HEK293 (cell line): ENCODE data around the gene MSANTD4.

ENCODE experiments used
- CTCF ChIA-PET: fragments of 350-600 bp; formaldehyde crosslinking; extraction: SDS; loops from one replicate; lab custom pipeline; 2021; ENCODE audit warnings: antibody characterized with exemption; lab: Yijun Ruan, JAX
- POLR2A ChIA-PET: fragments of 300-600 bp; formaldehyde crosslinking; extraction: SDS; loops from one replicate; lab custom pipeline; 2020; ENCODE audit warnings: antibody characterized with exemption, inconsistent platforms; lab: Yijun Ruan, JAX
- H3K27ac ChIP-seq: fragments of 200-500 bp; sonication (Bioruptor generic); 2 replicates; pipeline ENCODE4 v1.5.1; 2014; ENCODE audit warnings: low read depth, low read length, control low read depth, inconsistent platforms; ENCODE audit errors: extremely low read depth
- H3K36me3 ChIP-seq, 2 experiments: fragments of 200-500 bp in 1 of 2; sonication (Bioruptor generic) in 1 of 2; 1 replicate in 1 of 2; 2 replicates in 1 of 2; pipeline ENCODE4 v1.5.1; 2014 to 2017; ENCODE audit warnings: inconsistent platforms in 2 of 2, low read length in 2 of 2; ENCODE audit not compliant: control insufficient read depth in 2 of 2, insufficient read depth in 1 of 2
- H3K4me1 ChIP-seq: fragments of 200-500 bp; sonication (Bioruptor generic); 2 replicates; pipeline ENCODE4 v1.5.1; 2014; ENCODE audit warnings: mild to moderate bottlenecking, low read length, inconsistent platforms; ENCODE audit not compliant: control insufficient read depth, insufficient read depth
- H3K4me3 ChIP-seq: 2 replicates; pipeline ENCODE4 v1.5.1; 2011; ENCODE audit warnings: low read depth, mild to moderate bottlenecking, control low read depth, low read length, moderate library complexity
- H3K9me3 ChIP-seq: fragments of 200-500 bp; sonication (Bioruptor generic); 2 replicates; pipeline ENCODE4 v1.5.1; 2014; ENCODE audit warnings: low read depth, low read length, inconsistent platforms; ENCODE audit not compliant: control insufficient read depth, insufficient read depth
- GLIS1 ChIP-seq: fragments of 450-650 bp; formaldehyde crosslinking; IDR thresholded peaks from 2 replicates; pipeline ENCODE4 v1.5.1; 2016; ENCODE audit warnings: missing biosample characterization, missing genetic modification characterization
- KLF1 ChIP-seq: fragments of 450-650 bp; formaldehyde crosslinking; IDR thresholded peaks from 2 replicates; pipeline ENCODE4 v1.5.1; 2016; ENCODE audit warnings: missing biosample characterization, missing genetic modification characterization
- KLF9 ChIP-seq: fragments of 450-650 bp; formaldehyde crosslinking; IDR thresholded peaks from 2 replicates; pipeline ENCODE4 v1.5.1; 2016; ENCODE audit warnings: missing biosample characterization, missing genetic modification characterization, low read depth
- SP2 ChIP-seq: fragments of 450-650 bp; formaldehyde crosslinking; IDR thresholded peaks from 2 replicates; pipeline ENCODE4 v1.5.1; 2016; ENCODE audit warnings: missing biosample characterization, missing genetic modification characterization
- SP7 ChIP-seq: fragments of 450-650 bp; formaldehyde crosslinking; IDR thresholded peaks from 2 replicates; pipeline ENCODE4 v1.5.1; 2016; ENCODE audit warnings: missing biosample characterization, missing genetic modification characterization
- WT1 ChIP-seq: fragments of 450-650 bp; formaldehyde crosslinking; IDR thresholded peaks from 2 replicates; pipeline ENCODE4 v1.5.1; 2016; ENCODE audit warnings: missing biosample characterization, missing genetic modification characterization
- ZBTB48 ChIP-seq: fragments of 450-650 bp; formaldehyde crosslinking; IDR thresholded peaks from 2 replicates; pipeline ENCODE4 v1.5.1; 2016; ENCODE audit warnings: missing biosample characterization, missing genetic modification characterization
- ZNF10 ChIP-seq: fragments of 450-650 bp; formaldehyde crosslinking; IDR thresholded peaks from 2 replicates; pipeline ENCODE4 v1.5.1; 2017; ENCODE audit warnings: missing biosample characterization, missing genetic modification characterization
- ZNF335 ChIP-seq: fragments of 450-650 bp; formaldehyde crosslinking; conservative IDR thresholded peaks from 2 replicates; pipeline ENCODE4 v1.5.1; 2016; ENCODE audit warnings: missing biosample characterization, missing genetic modification characterization
- ZNF341 ChIP-seq: fragments of 450-650 bp; formaldehyde crosslinking; IDR thresholded peaks from 2 replicates; pipeline ENCODE4; 2016; ENCODE audit warnings: low read depth, missing biosample characterization, missing genetic modification characterization
- ZNF350 ChIP-seq: fragments of 450-650 bp; formaldehyde crosslinking; IDR thresholded peaks from 2 replicates; pipeline ENCODE4 v1.5.0; 2017; ENCODE audit warnings: missing biosample characterization, mild to moderate bottlenecking, missing genetic modification characterization
- ZNF391 ChIP-seq: fragments of 450-650 bp; formaldehyde crosslinking; IDR thresholded peaks from 2 replicates; pipeline ENCODE4 v1.5.1; 2016; ENCODE audit warnings: low read depth, missing biosample characterization, missing genetic modification characterization, borderline replicate concordance
- ZNF837 ChIP-seq: fragments of 450-650 bp; formaldehyde crosslinking; IDR thresholded peaks from 2 replicates; pipeline ENCODE4 v1.5.1; 2016; ENCODE audit warnings: missing biosample characterization, missing genetic modification characterization
- ZSCAN30 ChIP-seq: fragments of 450-650 bp; IDR thresholded peaks from 2 replicates; pipeline ENCODE4 v1.5.1; 2018; ENCODE audit warnings: missing biosample characterization, mild to moderate bottlenecking, missing genetic modification characterization, moderate library complexity
- TF ChIP-seq, protein P1 (sequence below): fragments of 450-650 bp; formaldehyde crosslinking; IDR thresholded peaks from 2 replicates; pipeline ENCODE4 v1.5.1; 2016; ENCODE audit warnings: missing biosample characterization, missing genetic modification characterization
- TF ChIP-seq, protein P2 (sequence below): fragments of 450-650 bp; formaldehyde crosslinking; IDR thresholded peaks from 2 replicates; pipeline ENCODE4 v1.5.1; 2016; ENCODE audit warnings: missing biosample characterization, missing genetic modification characterization
- TF ChIP-seq, protein P3 (sequence below): fragments of 450-650 bp; formaldehyde crosslinking; IDR thresholded peaks from 2 replicates; pipeline ENCODE4 v1.5.1; 2016; ENCODE audit warnings: missing biosample characterization, missing genetic modification characterization, borderline replicate concordance
- TF ChIP-seq, protein P4 (sequence below): fragments of 450-650 bp; formaldehyde crosslinking; IDR thresholded peaks from 2 replicates; pipeline ENCODE4 v1.5.1; 2017; ENCODE audit warnings: missing biosample characterization, missing genetic modification characterization
- TF ChIP-seq, protein P5 (sequence below): fragments of 450-650 bp; formaldehyde crosslinking; optimal IDR thresholded peaks from 2 replicates; pipeline ENCODE3; 2016; ENCODE audit warnings: missing biosample characterization, mild to moderate bottlenecking, missing genetic modification characterization
- TF ChIP-seq, protein P6 (sequence below): fragments of 450-650 bp; formaldehyde crosslinking; IDR thresholded peaks from 2 replicates; pipeline ENCODE4 v1.5.1; 2016; ENCODE audit warnings: missing biosample characterization, missing genetic modification characterization

The MSANTD4 gene

DNA sequence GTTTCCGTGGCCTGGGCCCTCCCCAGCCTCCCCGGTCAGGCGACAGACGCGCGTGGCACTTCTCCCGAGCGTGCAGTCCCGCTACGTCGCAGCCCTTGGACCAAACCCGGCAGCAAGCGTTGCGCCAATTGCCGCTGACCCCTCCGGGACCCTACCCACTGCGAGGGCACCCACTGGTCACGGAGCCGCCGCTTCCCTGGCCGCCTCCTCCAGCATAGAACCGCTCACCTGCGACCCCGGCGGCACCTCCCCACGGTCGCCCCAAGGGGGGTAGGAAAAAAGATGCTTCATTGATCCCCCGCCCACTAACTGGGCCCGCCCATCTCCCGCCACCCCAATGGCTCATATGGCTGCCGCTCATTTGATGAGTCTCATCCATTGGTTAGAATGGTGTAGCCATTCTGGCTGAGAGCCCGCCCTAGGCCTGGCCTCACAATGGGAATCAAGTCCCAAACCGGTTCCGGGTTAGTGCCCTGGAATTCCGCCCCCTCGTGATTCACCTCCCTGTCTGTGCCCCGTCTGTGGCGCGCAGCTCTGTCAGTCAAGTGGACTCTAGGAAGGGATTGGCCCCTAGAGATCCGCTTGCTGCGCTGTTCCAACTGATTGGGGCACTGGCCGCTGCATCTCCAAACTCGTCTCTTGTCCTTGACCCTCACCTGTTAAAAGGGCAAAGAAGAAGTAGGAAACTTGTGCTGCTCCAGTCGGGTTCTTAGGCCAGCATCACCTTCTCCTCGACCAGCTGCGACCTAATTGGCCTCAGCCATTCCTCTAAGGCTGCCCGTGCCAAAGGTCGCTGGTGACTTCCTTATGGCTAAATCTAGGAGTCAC is at the start of gene MSANTD4:
Gene MSANTD4, minus strand, starts transcription at position 274 of the 828 bp plus-strand sequence. CDS start 11,323 bp downstream, outside the sequence.
- H3K36me3 ChIP-seq: peaks cover 0 to 8% of the 10 kb centered on the region in 2 experiments; a peak in 1 of 3 replicates
- H3K4me1 ChIP-seq: 0 out of 2 replicates have a peak, but pooled peaks cover 3% of the 10 kb centered on the region
- peak within 1 kb of the TSS; percentile 39; the same call in 1 of the 2 replicates for H3K27ac ChIP-seq
- ChIA-PET POLR2A (interaction anchor here (0.6 to 0.8 kb wide), 2 partner anchors 23 to 55 kb away, joined by 3 read pairs; partner anchors contain the start of genes AASDHPPT and KBTBD3), CTCF (interaction anchor here (0.6 kb wide), 1 partner anchor 27 kb away, joined by 3 read pairs; no protein-coding TSS in a partner anchor)
- peak within 1 kb of the TSS; percentile 94 for H3K4me3 ChIP-seq
- H3K9me3 ChIP-seq: no peaks in the 10 kb centered on the region
- peak; percentile 63 for TF ChIP-seq KLF9 (tag by site-specific recombination)
- no peak for TF ChIP-seq WT1 (tag by site-specific recombination)
- TF ChIP-seq, protein P1, sequence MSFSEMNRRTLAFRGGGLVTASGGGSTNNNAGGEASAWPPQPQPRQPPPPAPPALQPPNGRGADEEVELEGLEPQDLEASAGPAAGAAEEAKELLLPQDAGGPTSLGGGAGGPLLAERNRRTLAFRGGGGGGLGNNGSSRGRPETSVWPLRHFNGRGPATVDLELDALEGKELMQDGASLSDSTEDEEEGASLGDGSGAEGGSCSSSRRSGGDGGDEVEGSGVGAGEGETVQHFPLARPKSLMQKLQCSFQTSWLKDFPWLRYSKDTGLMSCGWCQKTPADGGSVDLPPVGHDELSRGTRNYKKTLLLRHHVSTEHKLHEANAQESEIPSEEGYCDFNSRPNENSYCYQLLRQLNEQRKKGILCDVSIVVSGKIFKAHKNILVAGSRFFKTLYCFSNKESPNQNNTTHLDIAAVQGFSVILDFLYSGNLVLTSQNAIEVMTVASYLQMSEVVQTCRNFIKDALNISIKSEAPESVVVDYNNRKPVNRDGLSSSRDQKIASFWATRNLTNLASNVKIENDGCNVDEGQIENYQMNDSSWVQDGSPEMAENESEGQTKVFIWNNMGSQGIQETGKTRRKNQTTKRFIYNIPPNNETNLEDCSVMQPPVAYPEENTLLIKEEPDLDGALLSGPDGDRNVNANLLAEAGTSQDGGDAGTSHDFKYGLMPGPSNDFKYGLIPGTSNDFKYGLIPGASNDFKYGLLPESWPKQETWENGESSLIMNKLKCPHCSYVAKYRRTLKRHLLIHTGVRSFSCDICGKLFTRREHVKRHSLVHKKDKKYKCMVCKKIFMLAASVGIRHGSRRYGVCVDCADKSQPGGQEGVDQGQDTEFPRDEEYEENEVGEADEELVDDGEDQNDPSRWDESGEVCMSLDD (tag by site-specific recombination): peak; percentile 57; the same call in 1 of the 2 replicates
- TF ChIP-seq, protein P2, sequence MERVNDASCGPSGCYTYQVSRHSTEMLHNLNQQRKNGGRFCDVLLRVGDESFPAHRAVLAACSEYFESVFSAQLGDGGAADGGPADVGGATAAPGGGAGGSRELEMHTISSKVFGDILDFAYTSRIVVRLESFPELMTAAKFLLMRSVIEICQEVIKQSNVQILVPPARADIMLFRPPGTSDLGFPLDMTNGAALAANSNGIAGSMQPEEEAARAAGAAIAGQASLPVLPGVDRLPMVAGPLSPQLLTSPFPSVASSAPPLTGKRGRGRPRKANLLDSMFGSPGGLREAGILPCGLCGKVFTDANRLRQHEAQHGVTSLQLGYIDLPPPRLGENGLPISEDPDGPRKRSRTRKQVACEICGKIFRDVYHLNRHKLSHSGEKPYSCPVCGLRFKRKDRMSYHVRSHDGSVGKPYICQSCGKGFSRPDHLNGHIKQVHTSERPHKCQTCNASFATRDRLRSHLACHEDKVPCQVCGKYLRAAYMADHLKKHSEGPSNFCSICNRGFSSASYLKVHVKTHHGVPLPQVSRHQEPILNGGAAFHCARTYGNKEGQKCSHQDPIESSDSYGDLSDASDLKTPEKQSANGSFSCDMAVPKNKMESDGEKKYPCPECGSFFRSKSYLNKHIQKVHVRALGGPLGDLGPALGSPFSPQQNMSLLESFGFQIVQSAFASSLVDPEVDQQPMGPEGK: peak; percentile 84
- no peak for TF ChIP-seq ZNF391 (tag by site-specific recombination)
- TF ChIP-seq ZNF335 (tag by site-specific recombination): peak; percentile 25; the same call in 1 of the 2 replicates
- TF ChIP-seq ZNF837 (tag by site-specific recombination): no peak
- TF ChIP-seq ZNF10 (tag by site-specific recombination): no peak; the same call in 1 of the 2 replicates
- TF ChIP-seq ZBTB48 (tag by site-specific recombination): peak; percentile 38; the same call in 1 of the 2 replicates
- TF ChIP-seq SP7: peak; percentile 27; the same call in 1 of the 2 replicates
- TF ChIP-seq, protein P3, sequence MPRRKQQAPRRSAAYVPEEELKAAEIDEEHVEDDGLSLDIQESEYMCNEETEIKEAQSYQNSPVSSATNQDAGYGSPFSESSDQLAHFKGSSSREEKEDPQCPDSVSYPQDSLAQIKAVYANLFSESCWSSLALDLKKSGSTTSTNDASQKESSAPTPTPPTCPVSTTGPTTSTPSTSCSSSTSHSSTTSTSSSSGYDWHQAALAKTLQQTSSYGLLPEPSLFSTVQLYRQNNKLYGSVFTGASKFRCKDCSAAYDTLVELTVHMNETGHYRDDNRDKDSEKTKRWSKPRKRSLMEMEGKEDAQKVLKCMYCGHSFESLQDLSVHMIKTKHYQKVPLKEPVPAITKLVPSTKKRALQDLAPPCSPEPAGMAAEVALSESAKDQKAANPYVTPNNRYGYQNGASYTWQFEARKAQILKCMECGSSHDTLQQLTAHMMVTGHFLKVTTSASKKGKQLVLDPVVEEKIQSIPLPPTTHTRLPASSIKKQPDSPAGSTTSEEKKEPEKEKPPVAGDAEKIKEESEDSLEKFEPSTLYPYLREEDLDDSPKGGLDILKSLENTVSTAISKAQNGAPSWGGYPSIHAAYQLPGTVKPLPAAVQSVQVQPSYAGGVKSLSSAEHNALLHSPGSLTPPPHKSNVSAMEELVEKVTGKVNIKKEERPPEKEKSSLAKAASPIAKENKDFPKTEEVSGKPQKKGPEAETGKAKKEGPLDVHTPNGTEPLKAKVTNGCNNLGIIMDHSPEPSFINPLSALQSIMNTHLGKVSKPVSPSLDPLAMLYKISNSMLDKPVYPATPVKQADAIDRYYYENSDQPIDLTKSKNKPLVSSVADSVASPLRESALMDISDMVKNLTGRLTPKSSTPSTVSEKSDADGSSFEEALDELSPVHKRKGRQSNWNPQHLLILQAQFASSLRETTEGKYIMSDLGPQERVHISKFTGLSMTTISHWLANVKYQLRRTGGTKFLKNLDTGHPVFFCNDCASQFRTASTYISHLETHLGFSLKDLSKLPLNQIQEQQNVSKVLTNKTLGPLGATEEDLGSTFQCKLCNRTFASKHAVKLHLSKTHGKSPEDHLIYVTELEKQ (tag by site-specific recombination): peak; percentile 54; the same call in 1 of the 2 replicates
- TF ChIP-seq, protein P4, sequence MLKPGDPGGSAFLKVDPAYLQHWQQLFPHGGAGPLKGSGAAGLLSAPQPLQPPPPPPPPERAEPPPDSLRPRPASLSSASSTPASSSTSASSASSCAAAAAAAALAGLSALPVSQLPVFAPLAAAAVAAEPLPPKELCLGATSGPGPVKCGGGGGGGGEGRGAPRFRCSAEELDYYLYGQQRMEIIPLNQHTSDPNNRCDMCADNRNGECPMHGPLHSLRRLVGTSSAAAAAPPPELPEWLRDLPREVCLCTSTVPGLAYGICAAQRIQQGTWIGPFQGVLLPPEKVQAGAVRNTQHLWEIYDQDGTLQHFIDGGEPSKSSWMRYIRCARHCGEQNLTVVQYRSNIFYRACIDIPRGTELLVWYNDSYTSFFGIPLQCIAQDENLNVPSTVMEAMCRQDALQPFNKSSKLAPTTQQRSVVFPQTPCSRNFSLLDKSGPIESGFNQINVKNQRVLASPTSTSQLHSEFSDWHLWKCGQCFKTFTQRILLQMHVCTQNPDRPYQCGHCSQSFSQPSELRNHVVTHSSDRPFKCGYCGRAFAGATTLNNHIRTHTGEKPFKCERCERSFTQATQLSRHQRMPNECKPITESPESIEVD: no peak
- peak; percentile 75; the same call in 1 of the 2 replicates for TF ChIP-seq KLF1 (tag by site-specific recombination)
- peak; percentile 91 for TF ChIP-seq ZNF350
- TF ChIP-seq ZNF341 (tag by site-specific recombination): peak; percentile 97
- TF ChIP-seq SP2 (tag by site-specific recombination): peak; percentile 95
- TF ChIP-seq ZSCAN30: peak; percentile 31; the same call in 1 of the 2 replicates
- TF ChIP-seq GLIS1: peak; percentile 72
- TF ChIP-seq, protein P5, sequence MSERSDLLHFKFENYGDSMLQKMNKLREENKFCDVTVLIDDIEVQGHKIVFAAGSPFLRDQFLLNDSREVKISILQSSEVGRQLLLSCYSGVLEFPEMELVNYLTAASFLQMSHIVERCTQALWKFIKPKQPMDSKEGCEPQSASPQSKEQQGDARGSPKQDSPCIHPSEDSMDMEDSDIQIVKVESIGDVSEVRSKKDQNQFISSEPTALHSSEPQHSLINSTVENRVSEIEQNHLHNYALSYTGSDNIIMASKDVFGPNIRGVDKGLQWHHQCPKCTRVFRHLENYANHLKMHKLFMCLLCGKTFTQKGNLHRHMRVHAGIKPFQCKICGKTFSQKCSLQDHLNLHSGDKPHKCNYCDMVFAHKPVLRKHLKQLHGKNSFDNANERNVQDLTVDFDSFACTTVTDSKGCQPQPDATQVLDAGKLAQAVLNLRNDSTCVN: peak; percentile 56
- TF ChIP-seq, protein P6, sequence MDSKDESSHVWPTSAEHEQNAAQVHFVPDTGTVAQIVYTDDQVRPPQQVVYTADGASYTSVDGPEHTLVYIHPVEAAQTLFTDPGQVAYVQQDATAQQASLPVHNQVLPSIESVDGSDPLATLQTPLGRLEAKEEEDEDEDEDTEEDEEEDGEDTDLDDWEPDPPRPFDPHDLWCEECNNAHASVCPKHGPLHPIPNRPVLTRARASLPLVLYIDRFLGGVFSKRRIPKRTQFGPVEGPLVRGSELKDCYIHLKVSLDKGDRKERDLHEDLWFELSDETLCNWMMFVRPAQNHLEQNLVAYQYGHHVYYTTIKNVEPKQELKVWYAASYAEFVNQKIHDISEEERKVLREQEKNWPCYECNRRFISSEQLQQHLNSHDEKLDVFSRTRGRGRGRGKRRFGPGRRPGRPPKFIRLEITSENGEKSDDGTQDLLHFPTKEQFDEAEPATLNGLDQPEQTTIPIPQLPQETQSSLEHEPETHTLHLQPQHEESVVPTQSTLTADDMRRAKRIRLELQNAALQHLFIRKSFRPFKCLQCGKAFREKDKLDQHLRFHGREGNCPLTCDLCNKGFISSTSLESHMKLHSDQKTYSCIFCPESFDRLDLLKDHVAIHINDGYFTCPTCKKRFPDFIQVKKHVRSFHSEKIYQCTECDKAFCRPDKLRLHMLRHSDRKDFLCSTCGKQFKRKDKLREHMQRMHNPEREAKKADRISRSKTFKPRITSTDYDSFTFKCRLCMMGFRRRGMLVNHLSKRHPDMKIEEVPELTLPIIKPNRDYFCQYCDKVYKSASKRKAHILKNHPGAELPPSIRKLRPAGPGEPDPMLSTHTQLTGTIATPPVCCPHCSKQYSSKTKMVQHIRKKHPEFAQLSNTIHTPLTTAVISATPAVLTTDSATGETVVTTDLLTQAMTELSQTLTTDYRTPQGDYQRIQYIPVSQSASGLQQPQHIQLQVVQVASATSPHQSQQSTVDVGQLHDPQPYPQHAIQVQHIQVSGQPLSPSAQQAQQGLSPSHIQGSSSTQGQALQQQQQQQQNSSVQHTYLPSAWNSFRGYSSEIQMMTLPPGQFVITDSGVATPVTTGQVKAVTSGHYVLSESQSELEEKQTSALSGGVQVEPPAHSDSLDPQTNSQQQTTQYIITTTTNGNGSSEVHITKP: peak; percentile 34; the same call in 1 of the 2 replicates
